NT2/D1 (cell line): ENCODE measurements around the gene SV2B.

Experiments
- DNase-seq: peaks from one replicate; pipeline ENCODE4 v3.0.0-alpha.2; 2011; ENCODE audit warnings: low read depth, low spot score
- H3K27me3 ChIP-seq: 2 replicates; pipeline ENCODE4 v1.6.0; 2011; ENCODE audit warnings: mild to moderate bottlenecking; ENCODE audit not compliant: insufficient read length, insufficient read depth
- H3K36me3 ChIP-seq: 2 replicates; pipeline ENCODE4 v1.6.1; 2011; ENCODE audit warnings: mild to moderate bottlenecking, low read length, mixed read lengths; ENCODE audit not compliant: insufficient read depth, insufficient read length
- H3K4me1 ChIP-seq: 2 replicates; pipeline ENCODE4 v1.5.1; 2011; ENCODE audit not compliant: insufficient read depth, insufficient read length
- H3K4me3 ChIP-seq: 2 replicates; pipeline ENCODE4 v1.5.1; 2011; ENCODE audit warnings: low read depth; ENCODE audit not compliant: insufficient read length
- H3K9ac ChIP-seq: 2 replicates; pipeline ENCODE4 v1.6.0; 2011; ENCODE audit warnings: low read depth; ENCODE audit not compliant: insufficient read length
- H3K9me3 ChIP-seq: 2 replicates; pipeline ENCODE4 v1.5.1; 2011; ENCODE audit warnings: mild to moderate bottlenecking, low read length; ENCODE audit not compliant: insufficient read depth
- SUZ12 ChIP-seq: IDR thresholded peaks from 2 replicates; pipeline ENCODE4 v1.6.1; 2011; ENCODE audit not compliant: insufficient read length, insufficient read depth; ENCODE audit errors: extremely low read depth
- YY1 ChIP-seq: IDR thresholded peaks from 2 replicates; pipeline ENCODE4 v1.6.1; 2011; ENCODE audit not compliant: insufficient read length, insufficient read depth
- ZNF274 ChIP-seq: IDR thresholded peaks from 2 replicates; pipeline ENCODE4 v1.6.1; 2011; ENCODE audit warnings: mild to moderate bottlenecking, low read depth, low read length

The SV2B gene

DNA sequence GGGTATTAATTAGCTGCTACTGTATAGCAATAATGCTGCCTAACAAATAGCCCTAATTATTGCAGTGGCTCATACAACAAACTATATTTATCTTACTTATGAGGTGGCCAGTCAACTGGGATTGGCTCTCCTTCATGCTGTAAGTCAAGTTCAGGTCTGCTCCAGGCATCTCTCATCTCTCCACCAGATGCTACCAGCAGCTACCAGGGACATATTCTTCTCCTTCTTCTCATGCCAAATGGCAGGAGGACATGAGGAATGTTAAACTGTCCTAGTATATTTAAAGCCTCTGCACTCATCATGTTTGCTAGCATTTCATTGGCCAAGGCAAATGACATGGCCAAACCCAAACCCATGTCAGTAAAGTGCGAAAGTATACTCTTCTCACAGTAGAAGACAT is 17.3 kb downstream of the SV2B start:
- Histone ChIP-seq H3K9me3 (peaks cover 11% of the 10 kb centered on the region; the same call in 1 of the 2 replicates), H3K4me3 (no peak overlapping the region), H3K36me3 (no peaks in the 10 kb centered on the region), H3K9ac (no peak overlapping the region), H3K27me3 (no peaks in the 10 kb centered on the region), H3K4me1 (no peaks in the 10 kb centered on the region)
- no peak for TF ChIP-seq SUZ12
- no peak for DNase-seq

DNA sequence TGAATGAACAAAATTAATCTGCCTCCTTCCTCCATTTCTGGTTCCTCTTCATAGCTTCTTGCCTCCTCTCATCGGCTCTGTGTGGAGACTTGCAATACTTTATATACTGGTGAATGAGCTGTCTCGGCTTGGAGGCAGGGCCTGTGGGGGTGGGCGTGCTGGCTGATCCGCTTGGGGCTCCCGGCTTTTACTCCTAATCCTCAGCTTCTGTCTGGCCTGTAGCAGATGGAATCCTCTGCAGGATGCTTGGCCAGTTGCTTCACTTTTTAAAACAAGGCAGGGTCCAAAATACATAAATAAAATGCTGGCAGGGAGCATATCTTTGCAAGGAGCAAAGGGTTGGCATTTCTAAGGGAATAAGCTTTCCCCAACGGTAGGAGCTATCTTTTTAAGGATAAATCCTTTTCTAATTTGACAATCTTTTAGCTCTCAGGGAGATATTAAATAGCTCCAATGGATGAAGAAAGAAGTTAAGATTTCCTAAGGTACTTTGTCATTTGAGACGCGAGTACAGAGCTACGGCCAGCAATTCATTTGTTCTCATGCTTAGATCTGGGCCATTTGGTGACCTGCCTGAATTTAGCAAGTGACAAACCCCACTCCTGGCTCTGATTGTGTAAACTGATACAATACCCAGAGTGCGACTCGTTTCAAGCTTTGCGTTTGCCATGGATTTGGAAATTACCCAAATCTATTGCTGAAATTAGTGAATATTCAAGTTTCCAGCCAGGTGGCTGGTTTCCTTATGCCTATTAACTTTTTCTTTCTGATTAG is 18.9 kb downstream of the SV2B start:
- Histone ChIP-seq H3K27me3 (no peaks in the 10 kb centered on the region), H3K4me1 (no peaks in the 10 kb centered on the region), H3K4me3 (no peak overlapping the region), H3K9me3 (peaks cover 11% of the 10 kb centered on the region; the same call in 1 of the 2 replicates), H3K9ac (no peak overlapping the region), H3K36me3 (no peaks in the 10 kb centered on the region)
- no peak for TF ChIP-seq SUZ12
- TF ChIP-seq YY1: no peak
- TF ChIP-seq ZNF274: no peak
- DNase-seq: no peak

DNA sequence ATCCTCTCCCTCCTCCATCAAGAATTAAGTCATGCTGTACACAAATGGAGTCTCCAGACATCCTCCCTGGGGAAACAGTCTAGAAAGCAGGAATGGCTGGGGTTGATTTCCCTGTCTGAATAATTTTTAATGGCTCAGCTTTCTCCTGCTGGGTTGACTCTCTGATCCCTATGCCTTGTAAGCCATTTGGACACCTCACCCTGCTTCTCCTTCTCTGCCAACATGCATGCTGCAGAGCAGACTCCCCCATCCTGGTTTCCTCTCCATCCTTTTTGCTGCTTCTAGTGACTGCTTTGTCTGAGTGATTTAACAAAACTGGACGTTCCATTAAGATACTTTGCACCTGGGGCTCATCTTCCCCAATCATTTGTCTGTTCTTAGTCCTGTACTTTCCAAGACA is 22.2 kb downstream of the SV2B start:
- Histone ChIP-seq H3K36me3 (no peaks in the 10 kb centered on the region), H3K27me3 (no peaks in the 10 kb centered on the region), H3K4me3 (no peak overlapping the region), H3K4me1 (no peaks in the 10 kb centered on the region), H3K9me3 (0 out of 2 replicates have a peak, but pooled peaks cover 2% of the 10 kb centered on the region), H3K9ac (no peak overlapping the region)
- DNase-seq: no peak
- TF ChIP-seq YY1 (no peak), SUZ12 (no peak)

DNA sequence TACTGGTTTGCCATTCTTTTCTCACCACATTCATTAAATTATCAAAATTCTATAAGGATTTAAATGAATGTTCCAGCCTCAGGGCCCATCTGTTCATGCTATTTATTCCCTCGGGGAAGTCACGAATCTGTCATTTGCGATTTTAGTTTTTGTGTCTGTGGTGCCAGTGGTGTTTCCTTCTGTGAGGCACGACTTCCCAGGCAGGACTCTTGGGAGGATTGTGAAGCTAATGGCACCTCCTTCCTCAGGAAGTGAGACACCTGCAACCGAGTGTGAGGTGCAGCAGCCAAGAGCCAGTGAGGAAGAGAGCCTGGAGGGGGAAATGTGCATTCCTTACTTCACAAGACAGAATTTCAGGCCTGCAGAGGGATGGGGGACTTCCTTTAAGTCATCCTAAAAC is 24.1 kb downstream of the SV2B start:
- Histone ChIP-seq H3K4me3 (no peak overlapping the region), H3K9me3 (no peaks in the 10 kb centered on the region), H3K9ac (no peak overlapping the region), H3K27me3 (no peaks in the 10 kb centered on the region), H3K4me1 (no peaks in the 10 kb centered on the region), H3K36me3 (no peaks in the 10 kb centered on the region)
- TF ChIP-seq SUZ12: no peak
- no peak for TF ChIP-seq YY1
- no peak for TF ChIP-seq ZNF274
- no peak for DNase-seq

DNA sequence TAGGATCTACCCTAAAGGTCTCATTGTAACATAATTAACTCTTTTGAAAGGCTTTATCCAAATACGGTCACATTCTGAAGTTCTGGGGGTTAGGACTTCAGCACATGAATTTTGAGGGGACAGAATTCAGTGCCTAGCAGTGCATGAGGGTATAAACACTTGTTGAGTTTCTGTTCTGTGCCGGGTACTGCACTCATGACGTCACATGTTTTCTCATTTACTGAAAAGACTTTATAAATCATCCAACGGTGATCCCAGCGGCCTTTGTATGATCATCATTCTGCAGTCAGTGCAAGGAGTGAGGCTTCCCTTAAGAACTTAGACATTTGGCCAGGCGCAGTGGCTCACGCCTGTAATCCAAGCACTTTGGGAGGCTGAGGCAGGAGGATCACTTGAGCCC is 25.1 kb downstream of the SV2B start:
- Histone ChIP-seq H3K27me3 (no peaks in the 10 kb centered on the region), H3K36me3 (no peaks in the 10 kb centered on the region), H3K9ac (no peak overlapping the region), H3K9me3 (no peaks in the 10 kb centered on the region; the same call in 1 of the 2 replicates), H3K4me3 (no peak overlapping the region), H3K4me1 (peaks cover 3% of the 10 kb centered on the region)
- TF ChIP-seq SUZ12 (no peak), YY1 (no peak), ZNF274 (no peak)
- DNase-seq: no peak

DNA sequence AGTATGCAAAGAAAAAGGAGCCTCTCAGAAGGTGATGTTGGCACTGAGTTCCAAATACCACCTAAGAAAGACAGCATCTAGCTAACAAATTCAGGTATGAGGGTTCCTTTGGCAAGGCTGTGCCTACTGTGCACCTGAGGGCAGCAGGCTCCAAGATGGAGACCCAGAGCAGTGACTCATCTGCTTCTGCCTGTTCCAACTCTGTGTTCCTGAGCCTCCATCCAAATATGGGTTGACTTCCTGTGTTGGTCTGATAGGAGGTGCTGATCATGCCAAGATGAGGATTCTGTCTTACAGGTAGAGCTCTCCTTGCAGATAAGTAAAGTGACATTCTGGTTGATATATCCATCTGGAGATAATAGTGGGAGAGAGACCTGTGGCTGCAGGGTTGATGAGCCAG is 26.0 kb downstream of the SV2B start:
- Histone ChIP-seq H3K4me3 (no peak overlapping the region), H3K27me3 (no peaks in the 10 kb centered on the region), H3K4me1 (peaks cover 3% of the 10 kb centered on the region), H3K36me3 (no peaks in the 10 kb centered on the region), H3K9me3 (no peaks in the 10 kb centered on the region; the same call in 1 of the 2 replicates), H3K9ac (no peak overlapping the region)
- TF ChIP-seq SUZ12 (no peak), YY1 (no peak), ZNF274 (no peak)
- no peak for DNase-seq

DNA sequence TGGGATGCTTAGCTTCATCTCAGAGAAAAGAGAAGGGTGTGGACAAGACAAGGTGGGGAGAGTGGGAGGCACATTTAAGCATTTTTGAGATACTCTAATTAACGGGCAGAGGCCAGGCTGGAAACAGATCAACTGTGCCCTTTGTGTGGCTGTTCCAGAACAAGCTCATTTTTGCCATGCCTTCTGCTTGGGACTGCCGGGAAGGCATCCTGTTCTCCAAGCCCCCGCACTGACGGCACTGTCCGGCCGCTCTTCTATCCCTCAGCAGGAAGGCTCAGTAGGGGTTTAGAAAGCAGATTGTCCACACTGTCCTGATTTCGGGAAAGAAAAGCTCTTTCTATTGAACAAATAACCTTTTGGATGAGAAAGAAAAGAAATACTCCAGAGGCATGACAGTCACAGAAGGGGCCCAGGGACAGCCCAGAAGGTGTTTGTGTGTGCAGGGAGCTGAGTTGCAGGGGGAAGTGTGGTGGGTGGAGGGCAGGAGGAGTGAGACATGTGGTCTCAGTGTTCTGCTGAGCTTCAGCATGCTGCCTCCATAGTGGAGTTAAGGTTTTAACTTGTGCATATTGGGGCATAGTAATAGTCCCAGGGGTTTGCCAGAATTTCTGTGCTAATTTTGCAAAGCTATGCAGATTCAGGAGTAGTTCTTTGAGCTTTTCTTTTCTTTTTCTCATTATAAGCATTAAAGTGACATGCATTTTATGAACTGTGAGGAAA is 27.3 kb downstream of the SV2B start:
- no peaks in the 10 kb centered on the region for H3K27me3 ChIP-seq
- H3K36me3 ChIP-seq: no peaks in the 10 kb centered on the region
- H3K9me3 ChIP-seq: no peaks in the 10 kb centered on the region; the same call in 1 of the 2 replicates
- TF ChIP-seq YY1 (no peak), SUZ12 (no peak)
- DNase-seq: no peak
- H3K4me3 ChIP-seq: no peak overlapping the region
- H3K4me1 ChIP-seq: peaks cover 3% of the 10 kb centered on the region
- H3K9ac ChIP-seq: no peak overlapping the region
